Dedifferentiated amniotic fluid mesenchymal stem cell (primary cell): Measurements from ENCODE around the gene RRAD.

Source experiments
- DNase-seq: peaks from one replicate; pipeline ENCODE4 v3.0.0-alpha.2; 2016; ENCODE audit errors: extremely low spot score

Gene RRAD

DNA sequence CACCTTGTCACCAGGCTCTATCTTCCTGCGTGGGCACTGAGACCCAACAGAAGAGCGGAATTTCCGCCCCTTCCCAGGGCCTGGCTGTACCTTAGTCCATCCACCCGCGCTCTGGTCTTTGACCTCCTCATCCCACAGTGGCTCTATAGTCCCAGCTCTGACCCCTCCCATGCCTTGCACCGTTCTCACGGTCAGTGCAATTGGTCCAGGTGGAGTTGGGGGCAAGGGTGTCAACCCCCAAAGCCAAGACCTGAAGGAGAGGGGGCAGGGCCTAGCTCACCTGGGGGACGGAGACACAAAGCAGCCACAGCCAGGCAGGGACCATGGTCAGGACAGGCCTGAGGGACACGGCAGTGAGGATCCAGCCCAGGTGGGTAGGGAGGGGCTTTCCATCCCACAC, 7.6 kb downstream of the RRAD start:
- no peak for DNase-seq

GRCh38 chr16:66916518-66916917, 8.8 kb downstream of the RRAD start:
- no peak for DNase-seq

DNA sequence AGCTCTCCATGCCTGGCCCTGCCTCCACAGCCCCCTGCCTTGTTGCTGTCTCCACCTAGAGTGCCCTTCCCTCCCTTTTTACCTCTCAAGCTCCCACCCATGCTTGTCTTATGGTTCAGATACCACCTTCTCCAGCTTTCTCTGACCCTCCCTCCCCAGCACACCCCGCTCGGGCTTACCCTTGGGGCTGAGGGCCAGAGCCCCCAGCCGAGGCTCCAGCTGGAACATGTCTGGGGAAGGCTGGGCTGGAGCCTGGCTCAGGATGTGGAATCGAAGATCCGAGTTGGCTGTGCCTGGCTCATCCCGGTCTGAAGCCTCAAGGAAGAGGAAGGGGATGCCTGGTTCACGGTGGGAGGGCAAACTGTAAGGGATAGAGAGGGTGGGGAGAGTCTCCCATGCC, 10.3 kb downstream of the RRAD start:
- no peak for DNase-seq

GRCh38 chr16:66914541-66914940, 10.8 kb downstream of the RRAD start:
- DNase-seq = no peak

- no peak for DNase-seq
Measured at GRCh38 chr16:66913711-66914110, 11.6 kb downstream of the RRAD start.

DNA sequence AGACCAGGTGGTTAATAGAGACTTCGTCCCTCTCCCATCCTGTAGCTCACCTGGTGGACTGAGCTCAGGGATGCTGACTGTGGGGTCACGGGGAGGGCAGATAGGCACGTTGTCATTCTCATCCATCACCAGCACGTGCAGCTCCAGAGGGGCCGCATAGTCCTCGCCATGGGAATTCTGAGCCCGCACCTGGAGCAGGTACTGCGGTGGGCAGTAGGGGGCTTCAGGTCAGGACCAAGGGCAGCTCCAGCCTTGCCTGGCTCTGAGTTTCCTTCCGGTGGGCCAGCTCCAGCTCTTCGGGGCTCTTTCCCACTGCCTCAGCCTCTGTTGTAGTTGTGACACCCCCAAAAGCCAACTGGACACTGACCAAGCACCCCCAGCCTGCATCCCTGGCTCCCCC, 12.3 kb downstream of the RRAD start:
- DNase-seq = no peak

GRCh38 chr16:66911801-66912200, 13.5 kb downstream of the RRAD start:
- DNase-seq = no peak

GRCh38 chr16:66911112-66911511, 14.2 kb downstream of the RRAD start:
- DNase-seq = no peak

GRCh38 chr16:66910175-66910940, 15.0 kb downstream of the RRAD start:
- no peak for DNase-seq

- DNase-seq = no peak
Measured at GRCh38 chr16:66908762-66909559, 16.4 kb downstream of the RRAD start.

DNA sequence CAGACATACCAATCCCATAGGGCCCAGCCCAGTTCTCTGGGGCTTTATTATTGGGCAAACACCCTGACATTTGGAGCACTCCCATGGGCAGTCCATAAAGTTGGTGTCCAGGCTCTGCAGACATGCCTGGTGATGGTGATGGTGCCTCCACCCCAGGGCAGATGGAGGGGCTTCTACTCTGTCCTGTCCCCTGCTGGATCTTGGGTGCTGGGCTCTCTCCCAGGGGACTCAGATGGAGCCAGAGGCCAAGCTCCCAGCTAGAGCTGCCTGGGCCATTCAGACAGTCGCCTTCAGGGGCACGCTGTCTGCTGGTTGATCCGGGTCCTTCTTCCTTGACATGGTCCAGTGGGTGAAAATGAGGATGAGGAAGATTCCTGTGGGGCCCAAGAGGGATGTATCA, 17.2 kb downstream of the RRAD start:
- DNase-seq = no peak

DNA sequence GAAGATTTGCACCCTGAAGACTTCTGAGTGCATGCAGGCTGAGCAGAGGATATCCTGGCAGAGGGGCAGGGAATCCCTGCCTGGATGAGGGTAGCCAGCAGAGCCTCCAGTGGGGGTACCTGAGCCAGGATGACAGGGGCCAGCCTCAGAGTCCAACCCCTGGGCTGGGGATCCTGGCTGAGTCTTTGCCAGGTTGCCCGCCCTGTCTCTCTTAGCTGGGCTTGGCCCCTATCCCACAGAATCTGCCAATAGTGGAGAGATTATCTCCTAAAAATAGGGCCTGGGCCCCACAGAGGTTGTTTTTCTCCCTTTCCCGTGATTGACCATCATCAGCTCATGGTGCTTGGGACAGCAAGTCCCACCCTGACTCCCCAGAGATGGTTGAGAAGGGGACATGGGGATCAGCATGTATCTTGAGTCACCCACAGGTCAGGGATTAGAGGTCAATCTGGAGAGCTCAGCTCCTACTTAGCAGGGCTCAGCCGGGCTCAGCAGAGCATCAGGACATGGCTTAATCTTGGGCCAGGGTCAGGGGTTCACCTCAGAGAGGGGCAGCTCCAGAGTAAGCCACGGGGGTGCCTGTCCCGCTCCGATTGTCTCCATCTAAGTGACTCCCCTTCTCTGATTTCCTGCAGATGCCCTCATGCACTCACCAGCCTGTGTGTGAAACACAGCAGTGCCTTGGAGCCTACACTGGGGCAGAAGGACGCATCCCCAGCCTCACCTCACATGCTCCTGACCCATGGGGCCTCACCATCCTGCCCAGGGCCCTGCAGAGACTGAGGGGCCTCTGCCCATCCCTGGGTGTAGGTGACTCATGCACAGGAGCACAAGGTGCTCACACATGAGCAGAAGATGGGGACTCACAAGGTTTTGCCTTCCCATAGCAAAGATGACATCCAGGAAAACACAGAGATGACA, 18.2 kb downstream of the RRAD start:
- no peak for DNase-seq

DNA sequence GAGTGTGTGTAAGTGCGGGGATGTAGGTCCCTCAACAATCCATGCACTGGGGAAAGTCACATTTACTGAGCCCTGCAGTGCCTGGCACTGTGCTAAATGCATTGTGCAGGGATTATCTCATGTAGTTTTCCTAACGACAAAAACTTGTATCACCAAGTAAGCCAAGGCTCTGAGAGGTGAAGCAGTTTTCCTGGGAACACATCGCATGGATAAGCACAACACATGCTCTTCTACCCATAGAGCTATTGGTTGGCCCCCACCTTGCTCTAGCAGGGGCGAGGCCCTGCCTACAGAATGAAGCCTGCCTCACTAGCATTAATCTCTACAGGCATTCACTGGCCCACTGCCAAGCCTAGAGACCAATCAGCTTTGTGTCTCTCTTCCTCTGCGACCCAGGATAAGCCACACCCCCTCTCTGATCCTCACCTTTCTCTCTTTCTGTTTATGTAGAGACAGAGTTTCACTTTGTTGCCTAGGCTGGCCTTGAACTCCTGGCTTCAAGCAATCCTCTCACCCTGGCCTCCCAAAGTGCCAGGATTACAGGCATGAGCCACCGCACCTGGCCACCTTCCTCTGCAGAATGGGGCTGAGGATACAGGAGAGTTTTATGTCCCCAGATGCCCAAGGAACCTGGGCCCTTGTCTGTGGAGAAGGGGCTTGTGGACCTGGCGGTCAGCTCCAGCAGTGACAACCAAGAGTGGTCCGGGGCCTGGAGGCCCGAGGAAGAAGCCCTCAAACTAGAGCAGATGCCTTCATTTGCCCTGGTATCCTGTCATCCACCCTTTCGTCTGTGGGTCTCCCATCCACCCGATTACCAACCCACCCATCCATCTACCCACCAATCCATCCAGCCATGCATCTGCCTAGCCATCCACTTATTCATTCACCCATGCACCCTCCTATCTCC, 19.4 kb downstream of the RRAD start:
- no peak for DNase-seq

GRCh38 chr16:66904846-66905632, 20.3 kb downstream of the RRAD start:
- DNase-seq = no peak

- no peak for DNase-seq
Measured at GRCh38 chr16:66904428-66904845, 20.9 kb downstream of the RRAD start.

- DNase-seq = no peak
Measured at GRCh38 chr16:66903544-66904427, 21.5 kb downstream of the RRAD start.

- no peak for DNase-seq
Measured at GRCh38 chr16:66902648-66903543, 22.4 kb downstream of the RRAD start.

DNA sequence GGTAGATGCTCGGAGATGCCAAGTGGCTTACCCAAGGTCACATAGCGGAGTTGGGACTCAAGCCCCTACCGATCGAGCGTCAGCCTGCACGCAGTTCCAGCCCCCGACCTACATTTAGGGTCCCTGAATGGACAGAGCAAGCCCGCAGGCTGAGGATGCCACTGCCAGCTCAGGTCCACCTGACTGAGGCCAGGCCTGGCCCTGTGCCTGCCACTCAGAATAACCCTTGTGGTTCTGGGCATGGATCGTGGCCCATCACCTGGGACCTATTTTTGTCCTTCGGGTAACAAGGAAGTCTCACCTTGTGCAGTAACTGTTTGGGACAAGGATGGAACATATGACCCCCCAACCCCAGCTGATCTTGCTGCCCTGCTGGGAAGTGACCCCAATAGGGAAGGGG, 23.7 kb downstream of the RRAD start:
- DNase-seq = no peak
